HCT116 (cell line): ENCODE results near the gene RETSAT. TPM values are rescaled to one million over a fixed set of nuclear protein-coding genes. Genes with fewer than 3 reads are reported as not detected.

Experiments
- ATAC-seq: fragments of 200-7000 bp; cut with Tn5 transposase; 2 replicates; pipeline ENCODE4 v1.9.1; 2020; ENCODE audit warnings: mild to moderate bottlenecking, moderate library complexity
- BruUV-seq: library from RNA; stranded (reverse); fragments of 400-500 nt; replicated peaks from 2 replicates; lab custom pipeline; 2021; lab: Mats Ljungman, UMichigan
- CTCF ChIA-PET: fragments of 300-600 bp; sonication (Branson Sonifier 250); formaldehyde crosslinking; loops from one replicate; lab custom pipeline; 2021; ENCODE audit warnings: antibody characterized with exemption; lab: Charles Lee
- POLR2A ChIA-PET: fragments of 300-600, 350-600 bp; sonication (Branson Sonifier 250); formaldehyde crosslinking; loops from one replicate; lab custom pipeline; 2021; ENCODE audit warnings: antibody characterized with exemption; lab: Charles Lee
- RAD21 ChIA-PET, 2 experiments: fragments of 300-600 bp; sonication (Branson Sonifier 250); formaldehyde crosslinking; loops; one replicate each; lab custom pipeline; 2023; ENCODE audit warnings: low total read pairs in 2 of 2; ENCODE audit not compliant: uncharacterized antibody in 2 of 2, unreplicated experiment in 2 of 2, low non-redundant PET in 1 of 2; lab: Charles Lee
- DNase-seq: peaks from one replicate; pipeline ENCODE4 v3.0.0-alpha.2; 2010; ENCODE audit warnings: low read depth, low spot score
- H2AFZ ChIP-seq: fragments of 200-600 bp; shearing (Covaris generic), sonication (generic); 2 replicates; pipeline ENCODE4 v1.6.1; 2017; ENCODE audit warnings: low read depth, mixed run types, mixed read lengths, antibody characterized with exemption, low read length; ENCODE audit not compliant: poor library complexity, severe bottlenecking
- H3K27ac ChIP-seq: 2 replicates; pipeline ENCODE4 v1.5.1; 2012; ENCODE audit warnings: low read depth, low read length
- H3K27me3 ChIP-seq: fragments of 200-600 bp; sonication (generic); 2 replicates; pipeline ENCODE4 v1.6.1; 2016; ENCODE audit warnings: mixed run types, low read length, mixed read lengths; ENCODE audit not compliant: insufficient read depth
- H3K36me3 ChIP-seq, 2 experiments: fragments of 200-500 bp in 1 of 2; fragments of 200-600 bp in 1 of 2; sonication (Bioruptor generic) in 1 of 2; sonication (generic) in 1 of 2; 2 replicates each; pipeline versions ENCODE4 v1.5.1 to v1.6.1; 2014 to 2016; ENCODE audit warnings: low read length in 2 of 2, inconsistent platforms in 1 of 2, mixed read lengths in 1 of 2, mixed run types in 1 of 2; ENCODE audit not compliant: insufficient read depth in 2 of 2, control insufficient read depth in 1 of 2
- H3K4me1 ChIP-seq, 2 experiments: fragments of 200-600 bp in 1 of 2; sonication (generic) in 1 of 2; 2 replicates each; pipeline versions ENCODE4 v1.5.1 to v1.6.1; 2012 to 2017; ENCODE audit warnings: low read length in 2 of 2, inconsistent platforms in 1 of 2, mild to moderate bottlenecking in 1 of 2, mixed read lengths in 1 of 2, mixed run types in 1 of 2, moderate library complexity in 1 of 2; ENCODE audit not compliant: insufficient read depth in 2 of 2, control insufficient read depth in 1 of 2
- H3K4me2 ChIP-seq: fragments of 200-600 bp; sonication (generic); 2 replicates; pipeline ENCODE4 v1.6.1; 2017; ENCODE audit warnings: mixed run types, low read length, mixed read lengths
- H3K4me3 ChIP-seq, 2 experiments: fragments of 200-600 bp in 1 of 2; sonication (generic) in 1 of 2; replicated peaks in 1 of 2; 2 replicates each; pipeline ENCODE4 v1.5.1; 2011 to 2016; ENCODE audit warnings: low read length in 2 of 2, control low read depth in 1 of 2, low read depth in 1 of 2, mild to moderate bottlenecking in 1 of 2, mixed read lengths in 1 of 2, mixed run types in 1 of 2
- H3K79me2 ChIP-seq: fragments of 200-600 bp; sonication (generic); 2 replicates; pipeline ENCODE4 v1.6.1; 2017; ENCODE audit warnings: mild to moderate bottlenecking, mixed run types, low read length, moderate library complexity, mixed read lengths; ENCODE audit not compliant: insufficient read depth
- H3K9ac ChIP-seq: fragments of 200-600 bp; sonication (generic); 2 replicates; pipeline ENCODE4 v1.6.1; 2016; ENCODE audit warnings: low read length, mixed read lengths
- H3K9me2 ChIP-seq: fragments of 200-600 bp; sonication (generic), shearing (Covaris generic); 2 replicates; pipeline ENCODE4 v1.6.1; 2017; ENCODE audit warnings: mixed run types, mild to moderate bottlenecking, moderate library complexity; ENCODE audit not compliant: insufficient read depth
- H3K9me3 ChIP-seq, 2 experiments: fragments of 200-500 bp in 1 of 2; fragments of 200-600 bp in 1 of 2; sonication (Bioruptor generic) in 1 of 2; sonication (generic) in 1 of 2; 2 replicates each; pipeline ENCODE4 v1.6.1; 2014 to 2017; ENCODE audit warnings: low read length in 2 of 2, mixed read lengths in 2 of 2, inconsistent platforms in 1 of 2, low read depth in 1 of 2, mild to moderate bottlenecking in 1 of 2, mixed run types in 1 of 2, moderate library complexity in 1 of 2; ENCODE audit not compliant: control insufficient read depth in 1 of 2, insufficient read depth in 1 of 2
- H4K20me1 ChIP-seq: fragments of 200-600 bp; sonication (generic), shearing (Covaris generic); 2 replicates; pipeline ENCODE4 v1.6.1; 2017; ENCODE audit warnings: mixed run types, mild to moderate bottlenecking, moderate library complexity; ENCODE audit not compliant: insufficient read depth
- CBX3 ChIP-seq: IDR thresholded peaks from 2 replicates; pipeline ENCODE4 v1.6.1; 2012; ENCODE audit warnings: low read depth
- CEBPB ChIP-seq: IDR thresholded peaks from 2 replicates; pipeline ENCODE4 v1.6.1; 2012; ENCODE audit warnings: low read depth
- CTCF ChIP-seq, 3 experiments: fragments of 200-600 bp in 1 of 3; sonication (generic) in 1 of 3; IDR thresholded peaks in 2 of 3; conservative IDR thresholded peaks in 1 of 3; 2 replicates each; pipeline ENCODE4 v1.5.1; 2012 to 2017; ENCODE audit warnings: low read depth in 2 of 3, low read length in 2 of 3, antibody characterized with exemption in 1 of 3, borderline replicate concordance in 1 of 3, control low read depth in 1 of 3, mild to moderate bottlenecking in 1 of 3, mixed read lengths in 1 of 3, mixed run types in 1 of 3, moderate library complexity in 1 of 3; ENCODE audit not compliant: insufficient read depth in 1 of 3
- EGR1 ChIP-seq: IDR thresholded peaks from 2 replicates; pipeline ENCODE4 v1.6.1; 2012; ENCODE audit warnings: low read depth
- ELF1 ChIP-seq: IDR thresholded peaks from 2 replicates; pipeline ENCODE4 v1.6.1; 2012; ENCODE audit warnings: low read depth, borderline replicate concordance
- EZH2 ChIP-seq: fragments of 200-600 bp; sonication (generic); IDR thresholded peaks from 2 replicates; pipeline ENCODE4 v1.6.1; 2017; ENCODE audit warnings: antibody characterized with exemption, mixed run types
- EZH2phosphoT487 ChIP-seq: fragments of 200-600 bp; IDR thresholded peaks from 2 replicates; pipeline ENCODE4 v1.6.1; 2018; ENCODE audit warnings: antibody characterized with exemption, borderline replicate concordance
- FOSL1 ChIP-seq: IDR thresholded peaks from 2 replicates; pipeline ENCODE4 v1.6.1; 2012; ENCODE audit warnings: low read depth
- MAX ChIP-seq: IDR thresholded peaks from 2 replicates; pipeline ENCODE4 v1.6.1; 2012
- POLR2A ChIP-seq: IDR thresholded peaks from 2 replicates; pipeline ENCODE4 v1.7.0; 2011; ENCODE audit warnings: borderline replicate concordance; ENCODE audit not compliant: insufficient read depth, insufficient read length; ENCODE audit errors: extremely low read depth
- POLR2AphosphoS5 ChIP-seq: IDR thresholded peaks from 2 replicates; pipeline ENCODE4 v1.6.1; 2011; ENCODE audit warnings: mild to moderate bottlenecking, low read depth, low read length, moderate library complexity
- RAD21 ChIP-seq: IDR thresholded peaks from 2 replicates; pipeline ENCODE4 v1.6.1; 2012; ENCODE audit warnings: low read depth, mild to moderate bottlenecking
- REST ChIP-seq: IDR thresholded peaks from 2 replicates; pipeline ENCODE4 v1.6.1; 2012; ENCODE audit warnings: low read depth
- SIN3A ChIP-seq: IDR thresholded peaks from 2 replicates; pipeline ENCODE4 v1.6.1; 2012; ENCODE audit warnings: low read depth
- SP1 ChIP-seq: IDR thresholded peaks from 2 replicates; pipeline ENCODE4 v1.6.1; 2012; ENCODE audit warnings: low read depth
- SRF ChIP-seq: IDR thresholded peaks from 2 replicates; pipeline ENCODE4 v1.6.1; 2012; ENCODE audit warnings: low read depth
- TCF7L2 ChIP-seq: IDR thresholded peaks from 2 replicates; pipeline ENCODE4 v1.7.0; 2011; ENCODE audit warnings: borderline replicate concordance, inconsistent platforms; ENCODE audit not compliant: insufficient read depth, insufficient read length; ENCODE audit errors: extremely low read depth
- ZNF274 ChIP-seq: fragments of 200-500 bp; sonication (Bioruptor generic); IDR thresholded peaks from 2 replicates; pipeline ENCODE4 v1.6.1; 2014; ENCODE audit warnings: mild to moderate bottlenecking, low read depth, low read length, inconsistent platforms
- intact Hi-C: fragments of 100-400 bp; cut with micrococcal nuclease; formaldehyde crosslinking; loops from 2 replicates; pipeline ENCODE4 v1.10.0; 2022
- total RNA-seq: library from RNA; stranded (reverse); gene quantifications from one replicate; pipeline ENCODE4 v1.2.1, GENCODE V29; 2021; ENCODE audit not compliant: unreplicated experiment
- TF ChIP-seq, protein P1 (sequence below): IDR thresholded peaks from 2 replicates; pipeline ENCODE4 v1.6.1; 2012
- TF ChIP-seq, protein P2 (sequence below): IDR thresholded peaks from 2 replicates; pipeline ENCODE4 v1.6.1; 2011; ENCODE audit warnings: mild to moderate bottlenecking, low read length, moderate library complexity; ENCODE audit not compliant: insufficient replicate concordance; ENCODE audit errors: extremely low read depth

The RETSAT gene
- total RNA-seq, 1 experiment from 2014 or later, result 59.7 TPM

- no peak for TF ChIP-seq CBX3
- no peak for TF ChIP-seq POLR2A
- TF ChIP-seq, protein P1, sequence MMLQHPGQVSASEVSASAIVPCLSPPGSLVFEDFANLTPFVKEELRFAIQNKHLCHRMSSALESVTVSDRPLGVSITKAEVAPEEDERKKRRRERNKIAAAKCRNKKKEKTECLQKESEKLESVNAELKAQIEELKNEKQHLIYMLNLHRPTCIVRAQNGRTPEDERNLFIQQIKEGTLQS, result no peak
- no peak for TF ChIP-seq POLR2AphosphoS5
- TF ChIP-seq SP1, result no peak
- TF ChIP-seq SIN3A, result no peak
- no peak for TF ChIP-seq FOSL1
- TF ChIP-seq CTCF (IDR thresholded peaks at IDR 0.05 in 2 of 3, conservative IDR thresholded peaks at IDR 0.05 in 1 of 3; ENCODE audit: borderline replicate concordance in 1 of 3, insufficient read depth in 1 of 3, low read depth in 2 of 3, low read length in 2 of 3), result no peak
- no peak for TF ChIP-seq REST
- TF ChIP-seq ELF1, result no peak
- no peak for TF ChIP-seq EZH2
- no peak for TF ChIP-seq MAX
- TF ChIP-seq CEBPB, result no peak
- no peak for TF ChIP-seq EGR1
- no peak for TF ChIP-seq ZNF274
- no peak for TF ChIP-seq SRF
- TF ChIP-seq EZH2phosphoT487, result no peak
- no peak for TF ChIP-seq RAD21
- TF ChIP-seq TCF7L2, result no peak
- TF ChIP-seq, protein P2, sequence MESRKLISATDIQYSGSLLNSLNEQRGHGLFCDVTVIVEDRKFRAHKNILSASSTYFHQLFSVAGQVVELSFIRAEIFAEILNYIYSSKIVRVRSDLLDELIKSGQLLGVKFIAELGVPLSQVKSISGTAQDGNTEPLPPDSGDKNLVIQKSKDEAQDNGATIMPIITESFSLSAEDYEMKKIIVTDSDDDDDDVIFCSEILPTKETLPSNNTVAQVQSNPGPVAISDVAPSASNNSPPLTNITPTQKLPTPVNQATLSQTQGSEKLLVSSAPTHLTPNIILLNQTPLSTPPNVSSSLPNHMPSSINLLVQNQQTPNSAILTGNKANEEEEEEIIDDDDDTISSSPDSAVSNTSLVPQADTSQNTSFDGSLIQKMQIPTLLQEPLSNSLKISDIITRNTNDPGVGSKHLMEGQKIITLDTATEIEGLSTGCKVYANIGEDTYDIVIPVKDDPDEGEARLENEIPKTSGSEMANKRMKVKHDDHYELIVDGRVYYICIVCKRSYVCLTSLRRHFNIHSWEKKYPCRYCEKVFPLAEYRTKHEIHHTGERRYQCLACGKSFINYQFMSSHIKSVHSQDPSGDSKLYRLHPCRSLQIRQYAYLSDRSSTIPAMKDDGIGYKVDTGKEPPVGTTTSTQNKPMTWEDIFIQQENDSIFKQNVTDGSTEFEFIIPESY, result no peak
- intact Hi-C loops, result no loop called here
- ChIA-PET CTCF (no interaction called here), POLR2A (no interaction called here), RAD21 (no interaction called here)
- Histone ChIP-seq H3K4me1 (no peaks in the 10 kb centered on the region), H3K79me2 (no peaks in the 10 kb centered on the region), H3K4me2 (no peak overlapping the region), H3K9me2 (no peaks in the 10 kb centered on the region), H4K20me1 (no peaks in the 10 kb centered on the region), H3K36me3 (no peaks in the 10 kb centered on the region), H3K9ac (no peak overlapping the region), H3K4me3 (no peak overlapping the region), H2AFZ (no peak overlapping the region), H3K27me3 (no peaks in the 10 kb centered on the region), H3K9me3 (no peaks in the 10 kb centered on the region), H3K27ac (no peak overlapping the region)
- BruUV-seq, result no TSS peak
- ATAC-seq (no peak), DNase-seq (no peak)
These were observed 12.9 kb upstream of the RETSAT start for GRCh38 chr2:85367180-85367579.
